Retinal pigment epithelial cell (primary cell): ENCODE results near the gene UBE2N.

Experiments
- DNase-seq: peaks from one replicate; pipeline ENCODE4 v3.0.0-alpha.2; 2010; ENCODE audit warnings: low read depth
- H3K4me3 ChIP-seq: 2 replicates; pipeline ENCODE4 v1.5.1; 2011; ENCODE audit warnings: mild to moderate bottlenecking, low read length, control low read depth, moderate library complexity
- CTCF ChIP-seq: conservative IDR thresholded peaks from 2 replicates; pipeline ENCODE4 v1.5.1; 2011; ENCODE audit warnings: low read depth, low read length, control low read depth, inconsistent platforms

Gene UBE2N, protein sequence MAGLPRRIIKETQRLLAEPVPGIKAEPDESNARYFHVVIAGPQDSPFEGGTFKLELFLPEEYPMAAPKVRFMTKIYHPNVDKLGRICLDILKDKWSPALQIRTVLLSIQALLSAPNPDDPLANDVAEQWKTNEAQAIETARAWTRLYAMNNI

DNA sequence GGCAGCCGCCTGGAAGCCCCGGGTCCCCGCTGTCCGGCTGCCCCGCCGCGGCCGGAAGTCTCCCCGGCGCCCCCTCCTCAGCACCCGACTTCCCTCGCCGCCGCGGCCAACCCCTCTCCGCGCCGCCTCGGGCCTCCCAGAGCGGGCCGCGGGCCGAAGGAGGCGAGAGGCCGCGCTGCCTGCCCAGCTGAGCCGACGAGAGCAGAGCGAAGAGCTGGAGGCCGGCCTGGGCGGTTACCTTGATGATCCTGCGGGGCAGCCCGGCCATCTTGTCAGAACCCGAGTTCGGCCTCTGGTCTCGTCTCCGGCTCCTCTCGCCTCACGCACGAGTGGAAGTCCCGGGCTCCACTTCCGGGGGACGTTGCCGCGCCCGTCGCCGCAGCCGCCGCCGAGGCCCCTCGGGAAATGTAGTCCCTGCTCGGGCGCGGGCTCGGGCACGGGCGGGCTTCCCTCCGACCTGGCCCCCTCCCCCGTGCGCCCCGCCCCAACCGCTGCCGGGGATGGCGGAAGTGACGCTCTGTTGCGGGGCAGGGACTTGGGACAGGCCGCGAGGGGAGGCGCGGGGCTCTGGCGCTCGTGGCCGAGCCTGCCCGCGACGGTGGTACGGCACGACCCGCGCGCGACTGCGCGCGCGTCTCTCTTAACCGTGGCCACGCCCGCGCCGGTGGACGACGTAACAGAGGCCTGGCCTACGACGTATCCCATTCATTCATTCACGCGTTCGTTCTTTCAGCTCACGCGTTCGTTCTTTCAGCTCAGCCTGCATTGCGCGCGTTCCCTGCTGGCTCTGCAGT, at the start of gene UBE2N:
Gene UBE2N, minus strand, starts transcription at position 331 of the 794 bp plus-strand sequence. Its CDS starts 63 bp downstream, at position 268.
- peak; percentile 72 for DNase-seq
- peak within 1 kb of the TSS; percentile 86 for H3K4me3 ChIP-seq
- no peak for TF ChIP-seq CTCF

GRCh38 chr12:93484315-93484981, 42.7 kb upstream of the UBE2N start:
- no peak for TF ChIP-seq CTCF
- H3K4me3 ChIP-seq: no peak overlapping the region
- peak; percentile 43 for DNase-seq

DNA sequence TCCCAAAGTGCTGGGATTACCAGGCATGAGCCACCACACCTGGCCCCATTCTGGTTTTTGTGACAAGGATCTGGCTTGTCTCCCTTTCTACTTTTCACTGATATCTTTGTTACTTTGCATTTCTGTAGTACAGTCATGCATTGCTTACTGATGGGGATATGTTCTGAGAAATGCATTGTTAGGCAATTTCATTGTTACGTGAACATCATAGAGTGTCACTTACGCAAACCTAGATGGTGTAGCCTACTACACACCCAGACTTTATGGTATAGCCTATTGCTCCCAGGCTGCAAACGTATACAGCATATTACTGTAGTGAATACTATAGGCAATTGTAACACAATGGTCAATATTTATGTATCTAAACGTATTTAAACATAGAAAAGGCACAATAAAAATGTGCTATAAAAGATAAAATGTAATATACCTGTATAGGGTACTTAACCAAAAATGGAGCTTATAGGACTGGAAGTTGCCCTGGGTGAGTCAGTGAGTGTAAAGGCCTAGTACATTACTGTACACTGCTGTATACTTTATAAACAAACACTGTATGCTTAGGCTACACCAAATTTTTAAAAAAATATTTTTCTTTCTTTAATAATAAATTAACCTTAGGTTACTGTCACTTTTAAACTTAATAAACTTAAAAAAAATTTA, 41.5 kb upstream of the UBE2N start:
- H3K4me3 ChIP-seq: no peak overlapping the region
- no peak for DNase-seq
- no peak for TF ChIP-seq CTCF

DNA sequence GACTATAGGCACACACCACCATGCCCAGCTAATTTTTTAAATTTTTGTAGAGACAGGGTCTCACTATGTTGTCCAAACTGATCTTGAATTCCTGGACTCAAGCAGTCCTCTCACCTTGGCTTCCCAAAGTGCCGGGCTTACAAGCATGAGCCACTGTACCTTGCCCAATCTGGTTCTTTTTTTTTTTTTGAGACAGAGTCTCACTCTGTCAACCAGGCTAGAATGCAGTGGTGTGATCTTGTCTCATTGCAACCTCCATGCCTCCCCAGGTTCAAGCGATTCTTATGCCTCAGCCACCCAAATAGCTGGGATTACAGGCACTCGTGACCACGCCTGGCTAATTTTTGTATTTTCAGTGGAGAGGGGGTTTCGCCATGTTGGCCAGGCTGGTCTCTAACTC, 41.0 kb upstream of the UBE2N start:
- H3K4me3 ChIP-seq: no peak overlapping the region
- no peak for TF ChIP-seq CTCF
- DNase-seq: no peak

GRCh38 chr12:93476555-93476954, 34.8 kb upstream of the UBE2N start:
- H3K4me3 ChIP-seq: no peak overlapping the region
- no peak for TF ChIP-seq CTCF
- no peak for DNase-seq

- DNase-seq: no peak
- TF ChIP-seq CTCF: no peak
- H3K4me3 ChIP-seq: no peak overlapping the region
Observed at GRCh38 chr12:93469386-93469785, 27.6 kb upstream of the UBE2N start.
